Hepatocyte (in vitro differentiated cells): ENCODE data around the gene SLC26A1.

Experiments
- EZH2phosphoT487 ChIP-seq: fragments of 200-600 bp; sonication (generic); IDR thresholded peaks from one replicate; pipeline ENCODE4 v1.6.1; 2018; ENCODE audit warnings: antibody characterized with exemption, mild to moderate bottlenecking, low read depth, moderate library complexity; ENCODE audit not compliant: unreplicated experiment, severe bottlenecking
- TF ChIP-seq, protein P1 (sequence below): fragments of 200-600 bp; sonication (generic); IDR thresholded peaks from 2 replicates; pipeline ENCODE4 v1.5.1; 2016; ENCODE audit warnings: antibody characterized with exemption, mild to moderate bottlenecking; ENCODE audit not compliant: poor library complexity

DNA sequence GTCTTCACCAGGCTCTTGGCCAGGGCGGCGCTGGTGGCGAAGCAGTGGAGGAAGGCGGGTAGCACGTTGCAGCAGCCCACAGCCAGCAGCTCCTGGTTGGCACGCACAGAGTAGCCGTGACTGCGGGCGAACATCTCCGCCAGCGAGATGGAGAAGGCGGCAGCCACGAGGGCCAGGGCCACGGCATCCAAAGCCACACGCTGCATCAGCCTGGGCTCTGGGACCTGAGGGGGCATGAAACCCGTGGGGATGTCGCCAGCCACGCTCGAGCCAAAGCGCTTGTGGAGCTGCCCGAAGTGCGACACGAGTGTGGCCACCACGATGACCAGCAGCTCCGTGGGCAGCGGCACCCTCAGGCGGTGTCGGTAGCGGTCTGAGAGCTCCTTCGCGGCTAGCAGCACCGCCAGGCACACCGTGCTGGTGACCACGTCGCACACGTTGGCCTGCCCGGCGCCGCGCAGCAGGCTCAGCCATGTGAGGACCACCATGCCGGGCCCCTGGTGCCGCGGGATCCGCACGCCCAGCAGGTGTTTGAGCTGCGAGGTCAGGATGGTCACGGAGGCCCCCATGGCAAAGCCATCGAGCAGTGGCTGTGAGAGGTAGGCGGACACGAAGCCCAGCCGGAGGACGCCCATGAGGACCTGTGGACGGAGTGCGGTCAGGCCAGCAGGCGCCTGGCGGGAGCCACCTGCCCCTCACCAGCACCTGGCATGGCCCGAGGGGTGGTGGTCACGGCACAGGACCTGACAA lies 3.3 kb downstream of the SLC26A1 start:
- TF ChIP-seq, protein P1, sequence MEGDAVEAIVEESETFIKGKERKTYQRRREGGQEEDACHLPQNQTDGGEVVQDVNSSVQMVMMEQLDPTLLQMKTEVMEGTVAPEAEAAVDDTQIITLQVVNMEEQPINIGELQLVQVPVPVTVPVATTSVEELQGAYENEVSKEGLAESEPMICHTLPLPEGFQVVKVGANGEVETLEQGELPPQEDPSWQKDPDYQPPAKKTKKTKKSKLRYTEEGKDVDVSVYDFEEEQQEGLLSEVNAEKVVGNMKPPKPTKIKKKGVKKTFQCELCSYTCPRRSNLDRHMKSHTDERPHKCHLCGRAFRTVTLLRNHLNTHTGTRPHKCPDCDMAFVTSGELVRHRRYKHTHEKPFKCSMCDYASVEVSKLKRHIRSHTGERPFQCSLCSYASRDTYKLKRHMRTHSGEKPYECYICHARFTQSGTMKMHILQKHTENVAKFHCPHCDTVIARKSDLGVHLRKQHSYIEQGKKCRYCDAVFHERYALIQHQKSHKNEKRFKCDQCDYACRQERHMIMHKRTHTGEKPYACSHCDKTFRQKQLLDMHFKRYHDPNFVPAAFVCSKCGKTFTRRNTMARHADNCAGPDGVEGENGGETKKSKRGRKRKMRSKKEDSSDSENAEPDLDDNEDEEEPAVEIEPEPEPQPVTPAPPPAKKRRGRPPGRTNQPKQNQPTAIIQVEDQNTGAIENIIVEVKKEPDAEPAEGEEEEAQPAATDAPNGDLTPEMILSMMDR, result no peak
- TF ChIP-seq EZH2phosphoT487, result no peak
